SK-N-SH (cell line): ENCODE data around the gene ZNF471. TPM values are rescaled to one million over a fixed set of nuclear protein-coding genes. Genes with fewer than 3 reads are reported as not detected.

Source experiments
- CTCF ChIA-PET: fragments of 300-600, 350-600 bp; formaldehyde crosslinking; extraction: SDS; loops from one replicate; lab custom pipeline; 2021; lab: Yijun Ruan, JAX
- POLR2A ChIA-PET: fragments of 350-600 bp; sonication (Branson Sonifier 250); formaldehyde crosslinking; extraction: SDS; loops from one replicate; lab custom pipeline; 2020; ENCODE audit warnings: antibody characterized with exemption, inconsistent platforms; lab: Yijun Ruan, JAX
- DNase-seq: peaks from one replicate; pipeline ENCODE4 v3.0.0; 2012
- H2AFZ ChIP-seq: fragments of 200-600 bp; sonication (generic); 2 replicates; pipeline ENCODE4 v1.8.1; 2016; ENCODE audit warnings: antibody characterized with exemption, mild to moderate bottlenecking, low read depth
- H3F3A ChIP-seq: fragments of 200-600 bp; sonication (generic); replicated peaks from 2 replicates; pipeline ENCODE3; 2016; ENCODE audit warnings: antibody characterized with exemption, mild to moderate bottlenecking; ENCODE audit not compliant: insufficient read depth
- H3K27ac ChIP-seq, 2 experiments: fragments of 200-500 bp in 1 of 2; fragments of 200-600 bp in 1 of 2; sonication (Bioruptor generic) in 1 of 2; sonication (generic), shearing (Covaris generic) in 1 of 2; 2 replicates each; pipeline versions ENCODE4 v1.5.1 to v1.6.1; 2014 to 2016; ENCODE audit warnings: low read depth in 2 of 2, inconsistent platforms in 1 of 2, low read length in 1 of 2, mild to moderate bottlenecking in 1 of 2, mixed read lengths in 1 of 2
- H3K27me3 ChIP-seq: fragments of 200-600 bp; sonication (generic), shearing (Covaris generic); 2 replicates; pipeline ENCODE4 v1.6.1; 2016; ENCODE audit warnings: mixed run types; ENCODE audit not compliant: insufficient read depth
- H3K36me3 ChIP-seq, 2 experiments: fragments of 200-500 bp in 1 of 2; fragments of 200-600 bp in 1 of 2; sonication (Bioruptor generic) in 1 of 2; sonication (generic) in 1 of 2; replicated peaks in 1 of 2; 2 replicates each; pipeline versions ENCODE3 to v1.5.1; 2014 to 2016; ENCODE audit warnings: low read length in 1 of 2, mild to moderate bottlenecking in 1 of 2; ENCODE audit not compliant: insufficient read depth in 2 of 2, control insufficient read depth in 1 of 2
- H3K4me1 ChIP-seq, 2 experiments: fragments of 200-500 bp in 1 of 2; fragments of 200-600 bp in 1 of 2; sonication (Bioruptor generic) in 1 of 2; sonication (generic), shearing (Covaris generic) in 1 of 2; 2 replicates each; pipeline versions ENCODE4 v1.5.1 to v1.6.1; 2014 to 2016; ENCODE audit warnings: low read depth in 1 of 2, low read length in 1 of 2, mixed run types in 1 of 2; ENCODE audit not compliant: insufficient read depth in 2 of 2, control insufficient read depth in 1 of 2
- H3K4me2 ChIP-seq: fragments of 200-600 bp; sonication (generic), shearing (Covaris generic); 2 replicates; pipeline ENCODE4 v1.6.1; 2017; ENCODE audit warnings: mixed run types
- H3K4me3 ChIP-seq, 2 experiments: fragments of 200-500 bp in 1 of 2; fragments of 200-600 bp in 1 of 2; sonication (Bioruptor generic) in 1 of 2; sonication (generic), shearing (Covaris generic) in 1 of 2; 2 replicates each; pipeline versions ENCODE4 v1.5.1 to v1.8.1; 2014 to 2016; ENCODE audit warnings: low read depth in 2 of 2, inconsistent platforms in 1 of 2, low read length in 1 of 2, mild to moderate bottlenecking in 1 of 2, mixed read lengths in 1 of 2, moderate library complexity in 1 of 2
- H3K79me2 ChIP-seq: fragments of 200-600 bp; sonication (generic); 2 replicates; pipeline ENCODE4 v1.8.1; 2017; ENCODE audit warnings: mild to moderate bottlenecking; ENCODE audit not compliant: insufficient read depth
- H3K9ac ChIP-seq: fragments of 200-600 bp; sonication (generic); 2 replicates; pipeline ENCODE4 v1.6.1; 2017; ENCODE audit warnings: mixed run types
- H3K9me2 ChIP-seq: fragments of 200-600 bp; sonication (generic); 2 replicates; pipeline ENCODE4 v1.6.1; 2017; ENCODE audit warnings: mixed run types
- H3K9me3 ChIP-seq: fragments of 200-600 bp; sonication (generic); 2 replicates; pipeline ENCODE4 v1.6.1; 2017; ENCODE audit warnings: mixed run types, mild to moderate bottlenecking, moderate library complexity
- H4K20me1 ChIP-seq: fragments of 200-600 bp; sonication (generic); 2 replicates; pipeline ENCODE4 v1.6.1; 2017; ENCODE audit warnings: mild to moderate bottlenecking, mixed run types; ENCODE audit not compliant: insufficient read depth
- CHD2 ChIP-seq: fragments of 150-350 bp; IDR thresholded peaks from 2 replicates; pipeline ENCODE4 v1.6.1; 2018; ENCODE audit warnings: low read length; ENCODE audit not compliant: partially characterized antibody
- FOSL2 ChIP-seq: IDR thresholded peaks from 2 replicates; pipeline ENCODE4 v1.4.0; 2012; ENCODE audit warnings: low read depth, mild to moderate bottlenecking, moderate library complexity, borderline replicate concordance
- GABPA ChIP-seq: IDR thresholded peaks from 2 replicates; pipeline ENCODE4 v1.4.0; 2012; ENCODE audit warnings: low read depth, mild to moderate bottlenecking
- MEF2A ChIP-seq: IDR thresholded peaks from 2 replicates; pipeline ENCODE4 v1.4.0; 2012; ENCODE audit warnings: low read depth, borderline replicate concordance
- NRF1 ChIP-seq: IDR thresholded peaks from 2 replicates; pipeline ENCODE4 v1.6.1; 2012; ENCODE audit warnings: low read depth, mild to moderate bottlenecking, low read length
- RAD21 ChIP-seq: IDR thresholded peaks from 2 replicates; pipeline ENCODE4 v1.6.1; 2012; ENCODE audit warnings: mild to moderate bottlenecking, low read length
- TAF1 ChIP-seq: IDR thresholded peaks from 2 replicates; pipeline ENCODE4 v1.6.1; 2012; ENCODE audit warnings: low read depth, mild to moderate bottlenecking, low read length, moderate library complexity, borderline replicate concordance
- TEAD4 ChIP-seq: IDR thresholded peaks from 2 replicates; pipeline ENCODE4 v1.4.0; 2012; ENCODE audit warnings: mild to moderate bottlenecking, borderline replicate concordance; ENCODE audit not compliant: insufficient read depth
- WGBS: methylation state at CpG from one replicate; pipeline ENCODE4 v1.1.6; 2017; ENCODE audit warnings: low lambda C conversion rate; 5-methylcytosine and 5-hydroxymethylcytosine counted together
- polyA plus RNA-seq, 3 experiments: library from polyadenylated mRNA; depleted of rRNA; stranded (reverse); fragments of >200 nt; gene quantifications; 2 replicates each; pipeline ENCODE4 v1.2.3, GENCODE V29; 2012
- TF ChIP-seq, protein P1 (sequence below): IDR thresholded peaks from 2 replicates; pipeline ENCODE4 v1.4.0; 2012; ENCODE audit warnings: low read depth, borderline replicate concordance
- TF ChIP-seq, protein P2 (sequence below): IDR thresholded peaks from 2 replicates; pipeline ENCODE4 v1.6.1; 2012; ENCODE audit warnings: mild to moderate bottlenecking, low read depth, low read length, moderate library complexity
- TF ChIP-seq, protein P3 (sequence below): IDR thresholded peaks from 2 replicates; pipeline ENCODE4 v1.4.0; 2012; ENCODE audit warnings: low read depth, borderline replicate concordance
- TF ChIP-seq, protein P4 (sequence below): IDR thresholded peaks from 2 replicates; pipeline ENCODE4; 2012

Gene ZNF471
- polyA plus RNA-seq, 1 of the 3 experiments (the other 2 are of a cell fraction) = 2.5 TPM

DNA sequence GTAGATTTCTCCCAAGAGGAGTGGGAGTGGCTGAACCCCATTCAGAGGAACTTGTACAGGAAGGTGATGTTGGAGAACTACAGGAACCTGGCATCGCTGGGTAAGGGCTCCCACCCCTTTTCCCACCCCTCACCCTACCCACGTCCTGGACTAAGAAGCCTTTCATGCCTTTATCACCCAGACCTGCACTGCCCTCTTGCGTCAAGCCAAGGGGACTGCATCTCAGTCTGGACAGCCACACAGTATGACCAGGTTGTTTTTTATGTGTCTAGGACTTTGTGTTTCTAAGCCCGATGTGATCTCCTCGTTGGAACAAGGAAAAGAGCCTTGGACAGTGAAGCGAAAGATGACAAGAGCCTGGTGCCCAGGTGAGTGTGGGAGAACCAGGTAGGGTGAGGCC is 39.9 kb downstream of the ZNF471 start:
- WGBS = 85% methylated on average over 6 of the region's 6 CpGs
- Histone ChIP-seq H3K4me1 (no peaks in the 10 kb centered on the region), H3K79me2 (peaks cover 6% of the 10 kb centered on the region; the same call in 1 of the 2 replicates), H2AFZ (no peak overlapping the region), H3K36me3 (peaks cover 74 to 95% of the 10 kb centered on the region in 2 experiments), H3K4me3 (peak overlapping the region in 1 of 2 experiments; percentile 17; a peak in 1 of 4 replicates), H3F3A (no peaks in the 10 kb centered on the region), H3K27ac (no peak overlapping the region), H3K27me3 (no peaks in the 10 kb centered on the region), H3K4me2 (no peak overlapping the region), H3K9ac (no peak overlapping the region), H3K9me3 (peaks cover 19% of the 10 kb centered on the region)
- POLR2A ChIA-PET = no interaction called here
- CTCF ChIA-PET = no interaction called here
- TF ChIP-seq, protein P1, sequence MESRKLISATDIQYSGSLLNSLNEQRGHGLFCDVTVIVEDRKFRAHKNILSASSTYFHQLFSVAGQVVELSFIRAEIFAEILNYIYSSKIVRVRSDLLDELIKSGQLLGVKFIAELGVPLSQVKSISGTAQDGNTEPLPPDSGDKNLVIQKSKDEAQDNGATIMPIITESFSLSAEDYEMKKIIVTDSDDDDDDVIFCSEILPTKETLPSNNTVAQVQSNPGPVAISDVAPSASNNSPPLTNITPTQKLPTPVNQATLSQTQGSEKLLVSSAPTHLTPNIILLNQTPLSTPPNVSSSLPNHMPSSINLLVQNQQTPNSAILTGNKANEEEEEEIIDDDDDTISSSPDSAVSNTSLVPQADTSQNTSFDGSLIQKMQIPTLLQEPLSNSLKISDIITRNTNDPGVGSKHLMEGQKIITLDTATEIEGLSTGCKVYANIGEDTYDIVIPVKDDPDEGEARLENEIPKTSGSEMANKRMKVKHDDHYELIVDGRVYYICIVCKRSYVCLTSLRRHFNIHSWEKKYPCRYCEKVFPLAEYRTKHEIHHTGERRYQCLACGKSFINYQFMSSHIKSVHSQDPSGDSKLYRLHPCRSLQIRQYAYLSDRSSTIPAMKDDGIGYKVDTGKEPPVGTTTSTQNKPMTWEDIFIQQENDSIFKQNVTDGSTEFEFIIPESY = no peak
- TF ChIP-seq CHD2 = no peak
- TF ChIP-seq RAD21 = no peak
- TF ChIP-seq, protein P2, sequence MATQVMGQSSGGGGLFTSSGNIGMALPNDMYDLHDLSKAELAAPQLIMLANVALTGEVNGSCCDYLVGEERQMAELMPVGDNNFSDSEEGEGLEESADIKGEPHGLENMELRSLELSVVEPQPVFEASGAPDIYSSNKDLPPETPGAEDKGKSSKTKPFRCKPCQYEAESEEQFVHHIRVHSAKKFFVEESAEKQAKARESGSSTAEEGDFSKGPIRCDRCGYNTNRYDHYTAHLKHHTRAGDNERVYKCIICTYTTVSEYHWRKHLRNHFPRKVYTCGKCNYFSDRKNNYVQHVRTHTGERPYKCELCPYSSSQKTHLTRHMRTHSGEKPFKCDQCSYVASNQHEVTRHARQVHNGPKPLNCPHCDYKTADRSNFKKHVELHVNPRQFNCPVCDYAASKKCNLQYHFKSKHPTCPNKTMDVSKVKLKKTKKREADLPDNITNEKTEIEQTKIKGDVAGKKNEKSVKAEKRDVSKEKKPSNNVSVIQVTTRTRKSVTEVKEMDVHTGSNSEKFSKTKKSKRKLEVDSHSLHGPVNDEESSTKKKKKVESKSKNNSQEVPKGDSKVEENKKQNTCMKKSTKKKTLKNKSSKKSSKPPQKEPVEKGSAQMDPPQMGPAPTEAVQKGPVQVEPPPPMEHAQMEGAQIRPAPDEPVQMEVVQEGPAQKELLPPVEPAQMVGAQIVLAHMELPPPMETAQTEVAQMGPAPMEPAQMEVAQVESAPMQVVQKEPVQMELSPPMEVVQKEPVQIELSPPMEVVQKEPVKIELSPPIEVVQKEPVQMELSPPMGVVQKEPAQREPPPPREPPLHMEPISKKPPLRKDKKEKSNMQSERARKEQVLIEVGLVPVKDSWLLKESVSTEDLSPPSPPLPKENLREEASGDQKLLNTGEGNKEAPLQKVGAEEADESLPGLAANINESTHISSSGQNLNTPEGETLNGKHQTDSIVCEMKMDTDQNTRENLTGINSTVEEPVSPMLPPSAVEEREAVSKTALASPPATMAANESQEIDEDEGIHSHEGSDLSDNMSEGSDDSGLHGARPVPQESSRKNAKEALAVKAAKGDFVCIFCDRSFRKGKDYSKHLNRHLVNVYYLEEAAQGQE = no peak
- TF ChIP-seq GABPA = no peak
- TF ChIP-seq, all 33 proteins: peak for 0
- no peaks in the 10 kb centered on the region for H4K20me1 ChIP-seq
- no peak for DNase-seq
- H3K9me2 ChIP-seq = no peaks in the 10 kb centered on the region

DNA sequence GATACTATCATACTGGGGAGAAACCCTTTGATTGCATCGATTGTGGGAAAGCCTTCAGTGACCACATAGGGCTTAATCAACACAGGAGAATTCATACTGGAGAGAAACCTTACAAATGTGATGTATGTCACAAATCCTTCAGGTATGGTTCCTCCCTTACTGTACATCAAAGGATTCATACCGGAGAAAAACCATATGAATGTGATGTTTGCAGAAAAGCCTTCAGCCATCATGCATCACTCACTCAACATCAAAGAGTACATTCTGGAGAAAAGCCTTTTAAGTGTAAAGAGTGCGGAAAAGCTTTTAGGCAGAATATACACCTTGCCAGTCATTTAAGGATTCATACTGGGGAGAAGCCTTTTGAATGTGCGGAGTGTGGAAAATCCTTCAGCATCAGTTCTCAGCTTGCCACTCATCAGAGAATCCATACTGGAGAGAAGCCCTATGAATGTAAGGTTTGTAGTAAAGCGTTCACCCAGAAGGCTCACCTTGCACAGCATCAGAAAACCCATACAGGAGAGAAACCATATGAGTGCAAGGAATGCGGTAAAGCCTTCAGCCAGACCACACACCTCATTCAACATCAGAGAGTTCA is 46.7 kb downstream of the ZNF471 start:
- Histone ChIP-seq H3K9ac (no peak overlapping the region), H3K9me2 (no peaks in the 10 kb centered on the region), H3F3A (no peaks in the 10 kb centered on the region), H3K36me3 (peaks cover 47 to 60% of the 10 kb centered on the region in 2 experiments), H3K27me3 (no peaks in the 10 kb centered on the region), H3K27ac (no peak overlapping the region), H3K4me3 (peak overlapping the region in 1 of 2 experiments; percentile 14; a peak in 1 of 4 replicates), H3K9me3 (peaks cover 52% of the 10 kb centered on the region), H4K20me1 (no peaks in the 10 kb centered on the region), H2AFZ (no peak overlapping the region), H3K4me1 (no peaks in the 10 kb centered on the region), H3K79me2 (no peaks in the 10 kb centered on the region), H3K4me2 (no peak overlapping the region)
- DNase-seq = no peak
- ChIA-PET CTCF (no interaction called here), POLR2A (no interaction called here)
- TF ChIP-seq, protein P3, sequence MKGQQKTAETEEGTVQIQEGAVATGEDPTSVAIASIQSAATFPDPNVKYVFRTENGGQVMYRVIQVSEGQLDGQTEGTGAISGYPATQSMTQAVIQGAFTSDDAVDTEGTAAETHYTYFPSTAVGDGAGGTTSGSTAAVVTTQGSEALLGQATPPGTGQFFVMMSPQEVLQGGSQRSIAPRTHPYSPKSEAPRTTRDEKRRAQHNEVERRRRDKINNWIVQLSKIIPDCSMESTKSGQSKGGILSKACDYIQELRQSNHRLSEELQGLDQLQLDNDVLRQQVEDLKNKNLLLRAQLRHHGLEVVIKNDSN = no peak
- TF ChIP-seq FOSL2 (no peak), NRF1 (no peak), TEAD4 (no peak), TAF1 (no peak), MEF2A (no peak)
- TF ChIP-seq, protein P4, sequence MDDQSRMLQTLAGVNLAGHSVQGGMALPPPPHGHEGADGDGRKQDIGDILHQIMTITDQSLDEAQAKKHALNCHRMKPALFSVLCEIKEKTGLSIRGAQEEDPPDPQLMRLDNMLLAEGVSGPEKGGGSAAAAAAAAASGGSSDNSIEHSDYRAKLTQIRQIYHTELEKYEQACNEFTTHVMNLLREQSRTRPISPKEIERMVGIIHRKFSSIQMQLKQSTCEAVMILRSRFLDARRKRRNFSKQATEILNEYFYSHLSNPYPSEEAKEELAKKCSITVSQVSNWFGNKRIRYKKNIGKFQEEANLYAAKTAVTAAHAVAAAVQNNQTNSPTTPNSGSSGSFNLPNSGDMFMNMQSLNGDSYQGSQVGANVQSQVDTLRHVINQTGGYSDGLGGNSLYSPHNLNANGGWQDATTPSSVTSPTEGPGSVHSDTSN = no peak
- 76% methylated on average over 6 of the region's 6 CpGs for WGBS
